Muscle layer of colon (tissue), 2 donors: ENCODE data around the gene KCNH4.
A peak's percentile ranks its signal among the peaks of the same experiment; 100 is the strongest.

Source experiments
- H3K27ac ChIP-seq: one replicate; pipeline ENCODE4 v1.7.0; 2013; ENCODE audit warnings: low read depth, mild to moderate bottlenecking, low read length, moderate library complexity
- H3K27me3 ChIP-seq, 2 donors: one replicate each; pipeline ENCODE4 v1.7.0; 2013; ENCODE audit warnings: low read length in 2 of 2, mild to moderate bottlenecking in 2 of 2; ENCODE audit not compliant: insufficient read depth in 2 of 2, control insufficient read depth in 1 of 2
- H3K36me3 ChIP-seq: one replicate; pipeline ENCODE4 v1.7.0; 2013; ENCODE audit warnings: mild to moderate bottlenecking, low read length; ENCODE audit not compliant: insufficient read depth
- H3K4me1 ChIP-seq: one replicate; pipeline ENCODE4 v1.7.0; 2013; ENCODE audit warnings: mild to moderate bottlenecking, low read length; ENCODE audit not compliant: insufficient read depth
- H3K4me3 ChIP-seq, 2 donors: one replicate each; pipeline ENCODE4 v1.7.0; 2013; ENCODE audit warnings: low read length in 2 of 2, low read depth in 1 of 2, mild to moderate bottlenecking in 1 of 2, moderate library complexity in 1 of 2
- H3K9ac ChIP-seq: one replicate; pipeline ENCODE4 v1.7.0; 2013; ENCODE audit warnings: low read length
- H3K9me3 ChIP-seq: one replicate; pipeline ENCODE4 v1.7.0; 2013; ENCODE audit warnings: mild to moderate bottlenecking, low read length
- donor health status: abdominal sarcoma.
- donor health status: Adenocarcinoma of cecum.

The KCNH4 gene

GRCh38 chr17:42183741-42184711, 3.1 kb upstream of the KCNH4 start:
- H3K36me3 ChIP-seq = no peaks in the 10 kb centered on the region
- no peak overlapping the region for H3K9ac ChIP-seq
- H3K9me3 ChIP-seq = no peaks in the 10 kb centered on the region
- H3K27me3 ChIP-seq = peaks cover 8 to 38% of the 10 kb centered on the region in 2 donors
- peaks cover 16% of the 10 kb centered on the region for H3K4me1 ChIP-seq
- H3K27ac ChIP-seq = peak overlapping the region; percentile 23
- H3K4me3 ChIP-seq = peak overlapping the region; percentile 67 to 77

- Histone ChIP-seq H3K4me1 (peaks cover 16% of the 10 kb centered on the region), H3K9ac (no peak overlapping the region), H3K27me3 (peaks cover 8 to 38% of the 10 kb centered on the region in 2 donors)
These were observed 2.2 kb upstream of the KCNH4 start for GRCh38 chr17:42182927-42183734.

GRCh38 chr17:42181851-42182207, 887 bp upstream of the KCNH4 start:
- Histone ChIP-seq H3K27me3 (peaks cover 8 to 38% of the 10 kb centered on the region in 2 donors), H3K9me3 (no peaks in the 10 kb centered on the region), H3K9ac (no peak overlapping the region), H3K4me3 (no peak overlapping the region), H3K4me1 (peaks cover 16% of the 10 kb centered on the region), H3K27ac (no peak overlapping the region), H3K36me3 (no peaks in the 10 kb centered on the region)

More at GRCh38 chr17:42182927-42183734, 2.2 kb upstream of the KCNH4 start:
- Histone ChIP-seq H3K4me3 (peak overlapping the region; percentile 67 to 77), H3K27ac (no peak overlapping the region), H3K36me3 (no peaks in the 10 kb centered on the region), H3K9me3 (no peaks in the 10 kb centered on the region)

- no peaks in the 10 kb centered on the region for H3K9me3 ChIP-seq
- H3K4me3 ChIP-seq = peak overlapping the region in 1 of 2 donors; percentile 23
- no peaks in the 10 kb centered on the region for H3K36me3 ChIP-seq
- peaks cover 8 to 38% of the 10 kb centered on the region in 2 donors for H3K27me3 ChIP-seq
- peaks cover 16% of the 10 kb centered on the region for H3K4me1 ChIP-seq
- no peak overlapping the region for H3K27ac ChIP-seq
- no peak overlapping the region for H3K9ac ChIP-seq
These were observed 476 bp downstream of the KCNH4 start for GRCh38 chr17:42180411-42180921.

- no peak overlapping the region for H3K9ac ChIP-seq
- peaks cover 8 to 38% of the 10 kb centered on the region in 2 donors for H3K27me3 ChIP-seq
- H3K27ac ChIP-seq = no peak overlapping the region
- no peaks in the 10 kb centered on the region for H3K9me3 ChIP-seq
- H3K4me3 ChIP-seq = no peak overlapping the region
- peaks cover 16% of the 10 kb centered on the region for H3K4me1 ChIP-seq
- no peaks in the 10 kb centered on the region for H3K36me3 ChIP-seq
These were observed 981 bp downstream of the KCNH4 start for GRCh38 chr17:42179911-42180410.

GRCh38 chr17:42179335-42179734, 1.6 kb downstream of the KCNH4 start:
- no peak overlapping the region for H3K4me3 ChIP-seq
- H3K27me3 ChIP-seq = peaks cover 8 to 38% of the 10 kb centered on the region in 2 donors
- no peak overlapping the region for H3K9ac ChIP-seq
- peaks cover 10% of the 10 kb centered on the region for H3K4me1 ChIP-seq
- H3K27ac ChIP-seq = no peak overlapping the region
- no peaks in the 10 kb centered on the region for H3K36me3 ChIP-seq
- H3K9me3 ChIP-seq = no peaks in the 10 kb centered on the region

GRCh38 chr17:42178817-42179216, 2.1 kb downstream of the KCNH4 start:
- no peaks in the 10 kb centered on the region for H3K9me3 ChIP-seq
- H3K36me3 ChIP-seq = no peaks in the 10 kb centered on the region
- H3K27me3 ChIP-seq = peaks cover 8 to 38% of the 10 kb centered on the region in 2 donors

GRCh38 chr17:42177684-42178083, 3.3 kb downstream of the KCNH4 start:
- H3K9me3 ChIP-seq = no peaks in the 10 kb centered on the region
- H3K4me3 ChIP-seq = no peak overlapping the region
- H3K4me1 ChIP-seq = peaks cover 4% of the 10 kb centered on the region

More at GRCh38 chr17:42178817-42179216, 2.1 kb downstream of the KCNH4 start:
- Histone ChIP-seq H3K4me1 (peaks cover 8% of the 10 kb centered on the region), H3K4me3 (no peak overlapping the region), H3K9ac (no peak overlapping the region), H3K27ac (no peak overlapping the region)

GRCh38 chr17:42174126-42174783, 6.7 kb downstream of the KCNH4 start:
- no peaks in the 10 kb centered on the region for H3K27me3 ChIP-seq
- no peaks in the 10 kb centered on the region for H3K4me1 ChIP-seq
- H3K9ac ChIP-seq = no peak overlapping the region
- no peak overlapping the region for H3K4me3 ChIP-seq
- H3K9me3 ChIP-seq = no peaks in the 10 kb centered on the region
- no peak overlapping the region for H3K27ac ChIP-seq
- H3K36me3 ChIP-seq = no peaks in the 10 kb centered on the region

More at GRCh38 chr17:42177684-42178083, 3.3 kb downstream of the KCNH4 start:
- Histone ChIP-seq H3K27me3 (peaks cover 8 to 33% of the 10 kb centered on the region in 2 donors), H3K27ac (no peak overlapping the region), H3K9ac (no peak overlapping the region), H3K36me3 (no peaks in the 10 kb centered on the region)

- Histone ChIP-seq H3K27ac (no peak overlapping the region), H3K9ac (no peak overlapping the region), H3K4me3 (no peak overlapping the region), H3K36me3 (no peaks in the 10 kb centered on the region), H3K27me3 (no peaks in the 10 kb centered on the region), H3K4me1 (no peaks in the 10 kb centered on the region), H3K9me3 (no peaks in the 10 kb centered on the region)
These were observed 9.1 kb downstream of the KCNH4 start for GRCh38 chr17:42171831-42172230.
